ENCODE results near the gene GPX4. TPM values are rescaled to one million over a fixed set of nuclear protein-coding genes. Genes with fewer than 3 reads are reported as not detected.

GPX4 gene
- total RNA-seq, 1 donor from 2014 or later = 289 TPM

GRCh38 chr19:1154731-1155351, 51.0 kb downstream of the GPX4 start:
- H3K4me2 ChIP-seq = no peak overlapping the region
- H3K4me3 ChIP-seq = no peak overlapping the region
- Mint-ChIP-seq H3K27ac (no peak overlapping the region), H3K36me3 (peaks cover 2% of the 10 kb centered on the region), H3K4me1 (no peaks in the 10 kb centered on the region), H3K4me3 (no peak overlapping the region), H3K9me3 (no peaks in the 10 kb centered on the region), H3K27me3 (ENCODE audit: insufficient read depth, low read depth) (no peaks in the 10 kb centered on the region)
- no peaks in the 10 kb centered on the region for H3K9me3 ChIP-seq (ENCODE audit: low read depth)
- H3K27ac ChIP-seq = no peak overlapping the region
- H3K79me2 ChIP-seq (ENCODE audit: low read depth) = no peaks in the 10 kb centered on the region
- no peaks in the 10 kb centered on the region for H3K27me3 ChIP-seq
- H3K4me1 ChIP-seq = no peaks in the 10 kb centered on the region
- peaks cover 5% of the 10 kb centered on the region for H4K20me1 ChIP-seq (ENCODE audit: low read depth)
- no peak overlapping the region for H2AFZ ChIP-seq (replicated peaks)
- no peak for DNase-seq (ENCODE audit: low spot score)
- no peak for TF ChIP-seq EZH2 (IDR thresholded peaks at IDR 0.05)
- no peak for TF ChIP-seq EZH2phosphoT487 (IDR thresholded peaks at IDR 0.05)
- TF ChIP-seq CTCF (IDR thresholded peaks at IDR 0.05) = no peak
- H3K36me3 ChIP-seq = no peaks in the 10 kb centered on the region
- peak overlapping the region; percentile 27 for H3K9ac ChIP-seq
- no peaks in the 10 kb centered on the region for H3F3A ChIP-seq (ENCODE audit: low read depth)

- Mint-ChIP-seq H3K27me3 (ENCODE audit: insufficient read depth, low read depth) (no peaks in the 10 kb centered on the region), H3K4me1 (no peaks in the 10 kb centered on the region), H3K4me3 (no peak overlapping the region), H3K36me3 (peaks cover 2% of the 10 kb centered on the region), H3K27ac (no peak overlapping the region), H3K9me3 (no peaks in the 10 kb centered on the region)
- H4K20me1 ChIP-seq (ENCODE audit: low read depth) = peaks cover 5% of the 10 kb centered on the region
- no peak overlapping the region for H3K4me3 ChIP-seq
- peak overlapping the region; percentile 27 for H3K9ac ChIP-seq
- no peaks in the 10 kb centered on the region for H3F3A ChIP-seq (ENCODE audit: low read depth)
- H2AFZ ChIP-seq (replicated peaks) = no peak overlapping the region
- H3K4me2 ChIP-seq = no peak overlapping the region
- H3K4me1 ChIP-seq = no peaks in the 10 kb centered on the region
- no peaks in the 10 kb centered on the region for H3K9me3 ChIP-seq (ENCODE audit: low read depth)
- no peaks in the 10 kb centered on the region for H3K27me3 ChIP-seq
- no peaks in the 10 kb centered on the region for H3K79me2 ChIP-seq (ENCODE audit: low read depth)
- no peak for DNase-seq (ENCODE audit: low spot score)
- H3K27ac ChIP-seq = no peak overlapping the region
- no peaks in the 10 kb centered on the region for H3K36me3 ChIP-seq
- TF ChIP-seq EZH2phosphoT487 (IDR thresholded peaks at IDR 0.05) (no peak), CTCF (IDR thresholded peaks at IDR 0.05) (no peak), EZH2 (IDR thresholded peaks at IDR 0.05) (no peak)
These were observed 51.8 kb downstream of the GPX4 start for GRCh38 chr19:1155352-1156304.

Other genes starting within 250 kb of the GPX4 start
- gene CFD, start 244.3 kb upstream of the GPX4 start, total RNA-seq (ENCODE audit: low replicate concordance) = 0.90 TPM in 1 of 2 replicates, not detected in the other
- 14.4 and 46.9 TPM in 2 replicates for gene MED16, start 210.8 kb upstream of the GPX4 start, total RNA-seq (ENCODE audit: low replicate concordance)
- gene RNU6-9, start 210.5 kb upstream of the GPX4 start, total RNA-seq (ENCODE audit: low replicate concordance) = not detected in 2 replicates
- 22.7 and 58.2 TPM in 2 replicates for gene R3HDM4, start 190.8 kb upstream of the GPX4 start, total RNA-seq (ENCODE audit: low replicate concordance)
- 0.77 TPM in 1 of 2 replicates, not detected in the other for gene KISS1R, start 186.7 kb upstream of the GPX4 start, total RNA-seq (ENCODE audit: low replicate concordance)
- gene ARID3A, start 178.0 kb upstream of the GPX4 start, total RNA-seq (ENCODE audit: low replicate concordance) = 25.5 and 68.7 TPM in 2 replicates
- gene WDR18, start 119.6 kb upstream of the GPX4 start, total RNA-seq (ENCODE audit: low replicate concordance) = 38.6 and 156 TPM in 2 replicates
- 5.4 and 5.9 TPM in 2 replicates for gene GRIN3B, start 103.6 kb upstream of the GPX4 start, total RNA-seq (ENCODE audit: low replicate concordance)
- 31.7 and 175 TPM in 2 replicates for gene TMEM259, start 82.9 kb upstream of the GPX4 start, total RNA-seq (ENCODE audit: low replicate concordance)
- gene RNU6-2, start 82.5 kb upstream of the GPX4 start, total RNA-seq (ENCODE audit: low replicate concordance) = not detected in 2 replicates
- 131 and 196 TPM in 2 replicates for gene CNN2, start 77.4 kb upstream of the GPX4 start, total RNA-seq (ENCODE audit: low replicate concordance)
- gene ABCA7, start 63.9 kb upstream of the GPX4 start, total RNA-seq (ENCODE audit: low replicate concordance) = 1.4 and 21.9 TPM in 2 replicates
- gene ARHGAP45, start 36.8 kb upstream of the GPX4 start, total RNA-seq (ENCODE audit: low replicate concordance) = 9.6 and 18.2 TPM in 2 replicates
- 98.8 and 197 TPM in 2 replicates for gene POLR2E, start 8.6 kb upstream of the GPX4 start, total RNA-seq (ENCODE audit: low replicate concordance)
- gene SBNO2, start 70.3 kb downstream of the GPX4 start, total RNA-seq (ENCODE audit: low replicate concordance) = 3.3 and 16.2 TPM in 2 replicates
- gene STK11, start 101.8 kb downstream of the GPX4 start, total RNA-seq (ENCODE audit: low replicate concordance) = 27.4 and 67.3 TPM in 2 replicates
- 1.2 and 17.8 TPM in 2 replicates for gene CBARP, start 134.0 kb downstream of the GPX4 start, total RNA-seq (ENCODE audit: low replicate concordance)
- 7.1 and 52.0 TPM in 2 replicates for gene ATP5F1D, start 137.8 kb downstream of the GPX4 start, total RNA-seq (ENCODE audit: low replicate concordance)
- 16.1 and 51.3 TPM in 2 replicates for gene MIDN, start 144.6 kb downstream of the GPX4 start, total RNA-seq (ENCODE audit: low replicate concordance)
- gene CIRBP, start 165.3 kb downstream of the GPX4 start, total RNA-seq (ENCODE audit: low replicate concordance) = 395 and 737 TPM in 2 replicates
- 4.8 and 14.6 TPM in 2 replicates for gene FAM174C, start 171.5 kb downstream of the GPX4 start, total RNA-seq (ENCODE audit: low replicate concordance)
- gene EFNA2, start 181.9 kb downstream of the GPX4 start, total RNA-seq (ENCODE audit: low replicate concordance) = 13.2 and 34.7 TPM in 2 replicates

All from neural progenitor cell (in vitro differentiated cells).